MCF 10A (cell line): ENCODE data around the gene SNTA1. TPM values are rescaled to one million over a fixed set of nuclear protein-coding genes. Genes with fewer than 3 reads are reported as not detected.

Experiments used
- BruUV-seq: library from RNA; stranded (reverse); fragments of 400-500 nt; replicated peaks from 2 replicates; lab custom pipeline; 2021; lab: Mats Ljungman, UMichigan
- CTCF ChIA-PET: fragments of 300-600 bp; sonication (Branson Sonifier 250); formaldehyde crosslinking; extraction: SDS; loops from one replicate; lab custom pipeline; 2021; ENCODE audit warnings: antibody characterized with exemption, inconsistent platforms; lab: Yijun Ruan, JAX
- POLR2A ChIA-PET: fragments of 300-600, 350-650 bp; sonication (Branson Sonifier 250); formaldehyde crosslinking; extraction: SDS; loops from one replicate; lab custom pipeline; 2020; ENCODE audit warnings: antibody characterized with exemption, inconsistent platforms; lab: Yijun Ruan, JAX
- DNase-seq: peaks from one replicate; pipeline ENCODE4 v3.0.0-alpha.2; 2018; ENCODE audit not compliant: unreplicated experiment
- H3K27ac Mint-ChIP-seq: one replicate; pipeline ENCODE4 v1.8.0; 2022; ENCODE audit warnings: mild to moderate bottlenecking, low read depth, mixed read lengths; ENCODE audit not compliant: unreplicated experiment
- H3K27me3 Mint-ChIP-seq: one replicate; pipeline ENCODE4 v1.8.0; 2022; ENCODE audit warnings: mixed read lengths; ENCODE audit not compliant: insufficient read depth, unreplicated experiment
- H3K36me3 Mint-ChIP-seq: one replicate; pipeline ENCODE4 v1.8.0; 2022; ENCODE audit warnings: mild to moderate bottlenecking, moderate library complexity, mixed read lengths; ENCODE audit not compliant: insufficient read depth, unreplicated experiment
- H3K4me1 Mint-ChIP-seq: one replicate; pipeline ENCODE4 v1.8.0; 2022; ENCODE audit warnings: mixed read lengths; ENCODE audit not compliant: insufficient read depth, unreplicated experiment
- H3K4me3 Mint-ChIP-seq: one replicate; pipeline ENCODE4 v1.8.0; 2022; ENCODE audit warnings: mild to moderate bottlenecking, moderate library complexity, mixed read lengths; ENCODE audit not compliant: unreplicated experiment
- H3K9me3 Mint-ChIP-seq: one replicate; pipeline ENCODE4 v1.8.0; 2022; ENCODE audit warnings: mixed read lengths; ENCODE audit not compliant: unreplicated experiment
- CTCF ChIP-seq: fragments of 200-600 bp; IDR thresholded peaks from one replicate; pipeline ENCODE4 v1.8.0; 2022; ENCODE audit warnings: antibody characterized with exemption, mild to moderate bottlenecking; ENCODE audit not compliant: unreplicated experiment
- intact Hi-C: fragments of 100-400 bp; cut with micrococcal nuclease; formaldehyde crosslinking; loops from 2 replicates; pipeline ENCODE4 v1.14.1; 2022
- total RNA-seq: library from RNA; stranded (reverse); gene quantifications from 2 replicates; pipeline ENCODE4 v1.2.3, GENCODE V29; 2022

The SNTA1 gene
- total RNA-seq, 1 experiment from 2014 or later = 1.4 TPM

GRCh38 chr20:33370291-33370690, 73.3 kb downstream of the SNTA1 start:
- H3K27ac Mint-ChIP-seq = peak overlapping the region; percentile 66

GRCh38 chr20:33362898-33363297, 80.7 kb downstream of the SNTA1 start:
- H3K4me3 Mint-ChIP-seq = no peak overlapping the region
- H3K4me1 Mint-ChIP-seq = no peaks in the 10 kb centered on the region
- DNase-seq = no peak
- ChIA-PET POLR2A (interaction anchor here (0.9 kb wide), 1 partner anchor 10 kb away, joined by 3 read pairs; no protein-coding TSS in a partner anchor), CTCF (no interaction called here)
- no peak for TF ChIP-seq CTCF
- intact Hi-C loops = no loop called here
- H3K9me3 Mint-ChIP-seq = no peaks in the 10 kb centered on the region
- no peaks in the 10 kb centered on the region for H3K27me3 Mint-ChIP-seq
- no TSS peak for BruUV-seq
- peaks cover 79% of the 10 kb centered on the region for H3K36me3 Mint-ChIP-seq
- no peak overlapping the region for H3K27ac Mint-ChIP-seq

More at GRCh38 chr20:33370291-33370690, 73.3 kb downstream of the SNTA1 start:
- ChIA-PET POLR2A (no interaction called here), CTCF (interaction anchor here (0.5 to 0.6 kb wide), 2 partner anchors 22 to 1272 kb away, joined by 3 read pairs; no protein-coding TSS in a partner anchor)
- H3K9me3 Mint-ChIP-seq = no peaks in the 10 kb centered on the region
- peak; percentile 36 for DNase-seq
- BruUV-seq = no TSS peak
- peaks cover 13% of the 10 kb centered on the region for H3K4me1 Mint-ChIP-seq
- TF ChIP-seq CTCF = no peak
- intact Hi-C loops = no loop called here
- H3K36me3 Mint-ChIP-seq = peaks cover 74% of the 10 kb centered on the region
- no peaks in the 10 kb centered on the region for H3K27me3 Mint-ChIP-seq
- H3K4me3 Mint-ChIP-seq = no peak overlapping the region

- Mint-ChIP-seq H3K27ac (no peak overlapping the region), H3K36me3 (peaks cover 75% of the 10 kb centered on the region), H3K4me3 (no peak overlapping the region), H3K4me1 (no peaks in the 10 kb centered on the region), H3K9me3 (no peaks in the 10 kb centered on the region), H3K27me3 (no peaks in the 10 kb centered on the region)
- no TSS peak for BruUV-seq
- ChIA-PET CTCF (interaction anchor here (0.5 kb wide), 1 partner anchor 54 kb away, joined by 3 read pairs; no protein-coding TSS in a partner anchor), POLR2A (no interaction called here)
- TF ChIP-seq CTCF = no peak
- DNase-seq = no peak
- intact Hi-C loops = no loop called here
These were observed 83.9 kb downstream of the SNTA1 start for GRCh38 chr20:33359399-33360261.

Other genes with a start within 250 kb of the SNTA1 start
- not detected in 2 replicates for gene BPIFA3, start 226.4 kb downstream of the SNTA1 start, total RNA-seq
- gene BPIFA1, start 207.8 kb downstream of the SNTA1 start, total RNA-seq = not detected in 2 replicates
- gene BPIFB1, start 160.5 kb downstream of the SNTA1 start, total RNA-seq = not detected in 2 replicates
- 41.0 and 45.0 TPM in 2 replicates for gene CDK5RAP1, start 42.2 kb downstream of the SNTA1 start, total RNA-seq
- gene CBFA2T2, start 46.3 kb upstream of the SNTA1 start, total RNA-seq = 15.4 and 17.3 TPM in 2 replicates
- gene C20orf144, start 218.6 kb upstream of the SNTA1 start, total RNA-seq = 0.12 and 0.21 TPM in 2 replicates
- gene ACTL10, start 223.2 kb upstream of the SNTA1 start, total RNA-seq = 1.7 and 3.2 TPM in 2 replicates
- gene NECAB3, start 230.7 kb upstream of the SNTA1 start, total RNA-seq = 13.0 and 15.1 TPM in 2 replicates
- 1.4 and 3.7 TPM in 2 replicates for gene E2F1, start 242.6 kb upstream of the SNTA1 start, total RNA-seq